Epithelial cell of proximal tubule (primary cell): ENCODE measurements around the gene CALML6. TPM values are rescaled to one million over a fixed set of nuclear protein-coding genes. Genes with fewer than 3 reads are reported as not detected.
A peak's percentile ranks its signal among the peaks of the same experiment; 100 is the strongest.

Source experiments
- DNase-seq: peaks from one replicate; pipeline ENCODE4 v3.0.0-alpha.2; 2011; ENCODE audit warnings: low read depth
- H3K4me3 ChIP-seq: 2 replicates; pipeline ENCODE4 v1.5.1; 2011; ENCODE audit warnings: low read depth, mild to moderate bottlenecking, low read length
- CTCF ChIP-seq: conservative IDR thresholded peaks from 2 replicates; pipeline ENCODE4 v1.5.1; 2012; ENCODE audit warnings: low read depth, mild to moderate bottlenecking, low read length
- total RNA-seq: library from RNA; depleted of rRNA; stranded (reverse); fragments of >200 nt; gene quantifications from 2 replicates; pipeline ENCODE4 v1.2.3, GENCODE V29; 2015

CALML6 gene
- total RNA-seq, 1 donor from 2014 or later: not detected

- no peak for TF ChIP-seq CTCF
These were observed 11.8 kb upstream of the CALML6 start for GRCh38 chr1:1903224-1903623.

GRCh38 chr1:1906185-1907097 lies 8.6 kb upstream of the CALML6 start:
- peak; percentile 98 for TF ChIP-seq CTCF
- no peak for DNase-seq
- H3K4me3 ChIP-seq: no peak overlapping the region

More at GRCh38 chr1:1903224-1903623, 11.8 kb upstream of the CALML6 start:
- no peak overlapping the region for H3K4me3 ChIP-seq
- DNase-seq: no peak

GRCh38 chr1:1907098-1907736 lies 7.8 kb upstream of the CALML6 start:
- no peak overlapping the region for H3K4me3 ChIP-seq
- no peak for TF ChIP-seq CTCF
- no peak for DNase-seq

- DNase-seq: no peak
- no peak for TF ChIP-seq CTCF
- H3K4me3 ChIP-seq: peak overlapping the region; percentile 72
These were observed 6.6 kb upstream of the CALML6 start for GRCh38 chr1:1908506-1908791.

GRCh38 chr1:1910033-1910465 lies 5.0 kb upstream of the CALML6 start:
- peak overlapping the region; percentile 54 for H3K4me3 ChIP-seq
- DNase-seq: no peak
- TF ChIP-seq CTCF: no peak

GRCh38 chr1:1910651-1911331 lies 4.3 kb upstream of the CALML6 start:
- no peak overlapping the region for H3K4me3 ChIP-seq
- no peak for DNase-seq
- TF ChIP-seq CTCF: no peak
